ENCODE measurements around the gene CBLN3. TPM values are rescaled to one million over a fixed set of nuclear protein-coding genes. Genes with fewer than 3 reads are reported as not detected.

The CBLN3 gene
- total RNA-seq, 2 donors from 2014 or later, result 1.3 to 4.2 TPM

DNA sequence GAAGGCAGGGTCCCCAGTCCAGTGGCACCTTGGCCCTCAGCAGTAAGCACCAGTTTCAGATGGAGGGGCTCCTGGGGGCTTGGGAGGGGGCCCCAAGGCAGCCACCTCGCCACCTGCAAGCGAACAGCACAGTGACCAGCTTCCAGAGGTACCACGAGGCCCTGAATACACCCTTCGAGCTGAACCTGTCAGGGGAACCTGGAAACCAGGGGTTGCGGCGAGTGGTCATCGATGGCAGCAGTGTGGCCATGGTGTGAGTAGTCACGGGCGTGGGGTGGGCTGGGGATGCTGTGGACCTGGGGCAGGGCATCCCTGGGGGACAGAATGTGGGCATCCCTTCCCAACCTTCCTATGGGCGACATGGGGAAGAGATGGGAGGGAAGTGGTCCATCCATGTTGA lies 19.5 kb downstream of the CBLN3 start:
- TF ChIP-seq, protein P1, sequence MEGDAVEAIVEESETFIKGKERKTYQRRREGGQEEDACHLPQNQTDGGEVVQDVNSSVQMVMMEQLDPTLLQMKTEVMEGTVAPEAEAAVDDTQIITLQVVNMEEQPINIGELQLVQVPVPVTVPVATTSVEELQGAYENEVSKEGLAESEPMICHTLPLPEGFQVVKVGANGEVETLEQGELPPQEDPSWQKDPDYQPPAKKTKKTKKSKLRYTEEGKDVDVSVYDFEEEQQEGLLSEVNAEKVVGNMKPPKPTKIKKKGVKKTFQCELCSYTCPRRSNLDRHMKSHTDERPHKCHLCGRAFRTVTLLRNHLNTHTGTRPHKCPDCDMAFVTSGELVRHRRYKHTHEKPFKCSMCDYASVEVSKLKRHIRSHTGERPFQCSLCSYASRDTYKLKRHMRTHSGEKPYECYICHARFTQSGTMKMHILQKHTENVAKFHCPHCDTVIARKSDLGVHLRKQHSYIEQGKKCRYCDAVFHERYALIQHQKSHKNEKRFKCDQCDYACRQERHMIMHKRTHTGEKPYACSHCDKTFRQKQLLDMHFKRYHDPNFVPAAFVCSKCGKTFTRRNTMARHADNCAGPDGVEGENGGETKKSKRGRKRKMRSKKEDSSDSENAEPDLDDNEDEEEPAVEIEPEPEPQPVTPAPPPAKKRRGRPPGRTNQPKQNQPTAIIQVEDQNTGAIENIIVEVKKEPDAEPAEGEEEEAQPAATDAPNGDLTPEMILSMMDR (IDR thresholded peaks at IDR 0.05), result no peak
- no peak overlapping the region for H3K27ac ChIP-seq
- ATAC-seq (ENCODE audit: insufficient number of reproducible peaks, low FRiP score, low read depth), result no peak
- no peaks in the 10 kb centered on the region for H3K9me3 ChIP-seq
- DNase-seq (ENCODE audit: low spot score), result no peak
- no peak overlapping the region for H3K4me3 ChIP-seq
- no peaks in the 10 kb centered on the region for H3K27me3 ChIP-seq (replicated peaks; ENCODE audit: insufficient read depth)
- no peaks in the 10 kb centered on the region for H3K4me1 ChIP-seq (ENCODE audit: control insufficient read depth in 1 of 2, low read depth in 2 of 2)
- peaks cover 12% of the 10 kb centered on the region for H3K36me3 ChIP-seq

DNA sequence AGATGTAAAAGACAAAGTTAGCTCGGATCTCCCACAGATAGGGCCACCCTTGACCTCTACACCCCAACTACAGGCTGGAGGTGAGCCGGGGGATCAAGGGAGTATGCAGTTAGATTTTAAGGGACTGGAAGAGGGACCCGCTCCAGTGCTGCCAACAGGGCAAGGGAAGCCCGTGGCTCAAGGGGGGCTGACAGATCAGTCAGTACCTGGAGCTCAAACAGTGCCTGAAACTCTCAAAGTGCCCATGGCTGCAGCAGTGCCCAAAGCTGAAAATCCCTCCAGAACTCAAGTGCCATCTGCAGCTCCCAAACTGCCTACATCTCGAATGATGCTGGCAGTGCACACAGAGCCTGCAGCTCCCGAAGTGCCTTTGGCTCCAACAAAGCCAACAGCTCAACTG lies 20.3 kb downstream of the CBLN3 start:
- Histone ChIP-seq H3K4me3 (no peak overlapping the region), H3K27ac (no peak overlapping the region), H3K36me3 (peaks cover 8% of the 10 kb centered on the region), H3K9me3 (no peaks in the 10 kb centered on the region), H3K27me3 (replicated peaks; ENCODE audit: insufficient read depth) (no peaks in the 10 kb centered on the region), H3K4me1 (ENCODE audit: control insufficient read depth in 1 of 2, low read depth in 2 of 2) (no peaks in the 10 kb centered on the region)
- TF ChIP-seq, protein P1 (IDR thresholded peaks at IDR 0.05), result no peak
- ATAC-seq (ENCODE audit: insufficient number of reproducible peaks, low FRiP score, low read depth), result no peak
- DNase-seq (ENCODE audit: low spot score), result no peak

GRCh38 chr14:24408764-24409163 lies 20.7 kb downstream of the CBLN3 start:
- H3K36me3 ChIP-seq, result peaks cover 8% of the 10 kb centered on the region

DNA sequence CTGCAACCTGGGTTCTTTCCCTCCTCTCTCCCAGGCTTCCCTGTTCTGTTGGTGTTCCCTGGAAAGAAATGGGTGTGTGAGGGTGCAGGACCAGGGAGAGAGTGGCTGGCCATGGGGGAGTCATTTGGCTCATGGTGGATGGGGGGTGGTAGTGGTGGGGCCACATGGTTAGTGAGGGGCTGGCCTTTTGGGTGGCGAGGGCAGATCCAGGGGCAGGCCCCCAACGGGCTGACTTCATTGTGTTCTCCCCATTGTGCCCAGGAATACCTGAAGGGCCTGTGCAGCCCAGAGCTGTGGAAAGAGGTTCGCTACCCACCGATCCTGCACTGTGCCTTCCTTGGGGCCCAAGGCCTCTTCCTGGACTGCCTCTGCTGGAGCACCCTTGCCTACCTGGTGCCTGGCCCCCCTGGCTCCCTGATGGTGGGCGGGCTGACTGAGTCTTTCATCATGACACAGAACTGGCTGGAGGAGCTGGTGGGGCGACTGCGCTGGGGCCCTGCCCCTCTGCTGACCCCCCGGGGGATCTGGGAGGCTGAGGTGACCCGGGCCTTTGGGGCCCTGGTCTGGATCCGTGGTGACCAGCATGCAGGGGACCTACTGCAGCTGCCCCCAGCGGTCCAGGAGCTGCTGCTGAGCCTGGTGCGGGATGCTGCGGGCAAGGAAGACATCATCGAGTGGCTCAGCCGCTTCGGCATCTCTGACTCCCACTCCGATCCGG lies 21.7 kb downstream of the CBLN3 start:
- TF ChIP-seq, protein P1 (IDR thresholded peaks at IDR 0.05), result no peak
- Histone ChIP-seq H3K4me3 (no peak overlapping the region), H3K36me3 (peaks cover 8% of the 10 kb centered on the region), H3K9me3 (no peaks in the 10 kb centered on the region), H3K27ac (no peak overlapping the region), H3K27me3 (replicated peaks; ENCODE audit: insufficient read depth) (no peaks in the 10 kb centered on the region), H3K4me1 (ENCODE audit: control insufficient read depth in 1 of 2, low read depth in 2 of 2) (peaks cover 0 to 9% of the 10 kb centered on the region in 2 donors)
- DNase-seq (ENCODE audit: low spot score), result no peak
- ATAC-seq (ENCODE audit: insufficient number of reproducible peaks, low FRiP score, low read depth), result no peak

More at GRCh38 chr14:24408764-24409163, 20.7 kb downstream of the CBLN3 start:
- Histone ChIP-seq H3K4me3 (no peak overlapping the region), H3K4me1 (ENCODE audit: control insufficient read depth in 1 of 2, low read depth in 2 of 2) (peaks cover 0 to 2% of the 10 kb centered on the region in 2 donors), H3K27me3 (replicated peaks; ENCODE audit: insufficient read depth) (no peaks in the 10 kb centered on the region), H3K9me3 (no peaks in the 10 kb centered on the region), H3K27ac (no peak overlapping the region)
- ATAC-seq (ENCODE audit: insufficient number of reproducible peaks, low FRiP score, low read depth) (no peak), DNase-seq (ENCODE audit: low spot score) (no peak)
- TF ChIP-seq, protein P1 (IDR thresholded peaks at IDR 0.05), result no peak

DNA sequence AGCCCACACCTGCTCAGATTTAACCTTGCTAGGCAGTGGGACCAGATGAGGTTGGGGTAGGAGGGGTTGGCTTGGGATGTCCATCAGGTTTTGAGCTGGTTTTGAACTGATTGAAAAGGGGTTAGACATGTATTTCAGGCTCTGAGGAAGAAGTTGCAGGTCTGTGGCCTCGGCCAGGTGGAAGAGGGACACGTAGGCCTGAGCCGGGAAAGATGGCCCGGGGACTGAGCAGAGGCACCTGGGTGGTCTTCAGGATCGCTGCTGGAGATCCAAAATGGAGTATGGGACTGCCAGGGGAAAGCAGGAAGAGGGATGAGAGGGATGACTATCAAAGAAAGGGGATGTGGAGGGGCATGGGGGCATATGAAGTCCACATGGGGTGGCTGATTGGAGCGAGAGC lies 23.1 kb downstream of the CBLN3 start:
- Histone ChIP-seq H3K36me3 (peaks cover 8% of the 10 kb centered on the region), H3K4me1 (ENCODE audit: control insufficient read depth in 1 of 2, low read depth in 2 of 2) (peaks cover 0 to 9% of the 10 kb centered on the region in 2 donors), H3K4me3 (no peak overlapping the region), H3K27me3 (replicated peaks; ENCODE audit: insufficient read depth) (no peaks in the 10 kb centered on the region), H3K27ac (no peak overlapping the region), H3K9me3 (no peaks in the 10 kb centered on the region)
- ATAC-seq (ENCODE audit: insufficient number of reproducible peaks, low FRiP score, low read depth) (no peak), DNase-seq (ENCODE audit: low spot score) (no peak)
- TF ChIP-seq, protein P1 (IDR thresholded peaks at IDR 0.05), result no peak
